ENCODE data around the gene TAS1R2.

TAS1R2 gene

DNA sequence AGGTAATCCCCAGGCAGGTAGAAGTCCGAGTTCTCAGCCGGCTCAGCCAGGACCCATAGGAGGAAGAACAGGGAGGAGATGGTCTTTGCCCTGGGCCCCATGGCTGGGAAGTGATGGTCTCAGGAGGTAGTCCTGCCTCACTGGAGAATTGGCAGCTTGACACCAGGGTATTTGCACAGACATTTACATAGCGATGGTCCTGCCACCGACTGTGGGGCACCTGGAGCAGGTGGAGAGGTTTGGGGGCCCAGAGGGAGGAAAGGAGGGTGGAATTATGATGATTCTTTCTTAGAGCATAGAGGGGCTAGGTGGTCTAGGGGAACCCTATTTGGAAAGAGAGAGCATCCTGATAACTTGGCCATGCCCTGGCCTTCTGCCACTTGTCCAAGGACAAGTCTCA is at the start of gene TAS1R2:
TSS of gene TAS1R2 (minus strand) at position 101 of the 400 bp plus-strand sequence. CDS start at position 101, 0 bp downstream.
- TF ChIP-seq, protein P1, sequence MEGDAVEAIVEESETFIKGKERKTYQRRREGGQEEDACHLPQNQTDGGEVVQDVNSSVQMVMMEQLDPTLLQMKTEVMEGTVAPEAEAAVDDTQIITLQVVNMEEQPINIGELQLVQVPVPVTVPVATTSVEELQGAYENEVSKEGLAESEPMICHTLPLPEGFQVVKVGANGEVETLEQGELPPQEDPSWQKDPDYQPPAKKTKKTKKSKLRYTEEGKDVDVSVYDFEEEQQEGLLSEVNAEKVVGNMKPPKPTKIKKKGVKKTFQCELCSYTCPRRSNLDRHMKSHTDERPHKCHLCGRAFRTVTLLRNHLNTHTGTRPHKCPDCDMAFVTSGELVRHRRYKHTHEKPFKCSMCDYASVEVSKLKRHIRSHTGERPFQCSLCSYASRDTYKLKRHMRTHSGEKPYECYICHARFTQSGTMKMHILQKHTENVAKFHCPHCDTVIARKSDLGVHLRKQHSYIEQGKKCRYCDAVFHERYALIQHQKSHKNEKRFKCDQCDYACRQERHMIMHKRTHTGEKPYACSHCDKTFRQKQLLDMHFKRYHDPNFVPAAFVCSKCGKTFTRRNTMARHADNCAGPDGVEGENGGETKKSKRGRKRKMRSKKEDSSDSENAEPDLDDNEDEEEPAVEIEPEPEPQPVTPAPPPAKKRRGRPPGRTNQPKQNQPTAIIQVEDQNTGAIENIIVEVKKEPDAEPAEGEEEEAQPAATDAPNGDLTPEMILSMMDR (IDR thresholded peaks at IDR 0.05; ENCODE audit: low read depth, low read length, missing control alignments), result no peak
- DNase-seq (ENCODE audit: low read depth), result no peak
- H3K4me3 ChIP-seq (ENCODE audit: low read depth, low read length), result no peak within 1 kb of the TSS

DNA sequence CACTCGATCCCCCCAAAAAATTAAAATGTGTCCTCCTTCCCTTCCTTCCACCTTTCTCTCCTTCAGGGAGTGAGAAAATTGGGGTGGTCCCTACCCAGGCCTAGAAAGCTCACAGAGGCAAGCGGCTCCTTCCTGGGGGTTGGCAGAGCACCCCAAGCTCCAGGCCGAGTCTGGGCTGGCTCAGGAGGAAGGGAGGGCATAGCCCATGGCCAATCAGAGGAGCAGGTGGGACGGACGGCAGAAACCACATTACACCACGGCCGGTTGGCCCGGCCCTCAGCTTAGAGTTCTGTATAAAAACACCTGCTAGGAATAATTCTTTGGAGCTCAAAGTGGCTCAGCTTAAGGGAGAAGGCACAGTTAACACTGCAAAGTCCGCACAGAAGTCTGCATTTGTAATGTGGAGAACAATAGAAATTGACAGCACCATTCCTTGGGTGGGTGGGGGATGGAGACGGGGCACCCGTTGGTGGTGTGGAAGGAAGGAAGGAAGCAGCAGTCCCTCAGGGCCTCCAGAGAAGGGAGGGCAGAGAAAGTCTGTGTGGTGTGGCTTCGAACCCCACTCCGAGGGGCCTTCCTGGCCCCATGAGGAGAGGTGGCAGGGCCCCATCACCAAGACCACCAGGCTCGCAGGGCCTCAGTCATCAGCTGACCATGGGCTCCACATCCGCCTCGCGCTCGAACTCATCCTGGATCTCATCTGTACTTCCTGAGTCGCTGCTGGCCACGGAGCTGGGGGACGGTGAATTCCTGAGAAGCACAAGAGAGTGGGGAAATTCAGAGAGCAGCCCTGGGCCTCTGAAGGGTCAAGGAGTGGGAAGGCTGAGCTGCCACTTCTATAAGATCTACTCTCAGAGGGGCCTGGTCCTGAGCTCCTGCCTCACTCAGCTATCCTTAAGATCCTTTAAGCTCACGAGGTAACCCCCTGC is 48.7 kb upstream of the TAS1R2 start:
- no peak for DNase-seq (ENCODE audit: low read depth)
- TF ChIP-seq, protein P1 (IDR thresholded peaks at IDR 0.05; ENCODE audit: low read depth, low read length, missing control alignments), result no peak
- no peak overlapping the region for H3K4me3 ChIP-seq (ENCODE audit: low read depth, low read length)

GRCh38 chr1:18907021-18907916 is 47.8 kb upstream of the TAS1R2 start:
- TF ChIP-seq, protein P1 (IDR thresholded peaks at IDR 0.05; ENCODE audit: low read depth, low read length, missing control alignments), result peak; percentile 73
- H3K4me3 ChIP-seq (ENCODE audit: low read depth, low read length), result no peak overlapping the region
- DNase-seq (ENCODE audit: low read depth), result no peak

DNA sequence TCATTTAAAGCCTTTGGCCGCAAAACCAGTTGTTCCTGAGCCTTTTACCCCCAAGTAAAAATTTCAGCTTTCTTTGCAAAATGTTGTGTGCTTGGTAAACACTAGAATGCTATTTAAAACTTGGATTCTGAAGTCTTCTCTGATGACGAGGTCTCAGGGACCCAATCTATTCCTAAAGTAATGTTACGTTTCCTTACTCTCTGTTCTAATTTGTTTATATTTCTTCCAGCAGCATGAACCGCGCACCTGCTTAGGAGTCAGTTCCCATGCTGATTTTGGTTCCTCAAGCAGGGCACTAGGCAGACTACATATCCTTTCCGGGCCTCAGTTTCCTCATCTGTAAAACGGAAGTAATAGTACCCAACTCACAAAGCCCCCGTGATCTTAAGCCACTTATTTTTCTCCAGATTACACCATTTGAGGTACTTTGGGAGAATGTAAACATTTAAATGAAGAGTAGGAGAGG is 43.9 kb upstream of the TAS1R2 start:
- TF ChIP-seq, protein P1 (IDR thresholded peaks at IDR 0.05; ENCODE audit: low read depth, low read length, missing control alignments), result no peak
- no peak for DNase-seq (ENCODE audit: low read depth)

DNA sequence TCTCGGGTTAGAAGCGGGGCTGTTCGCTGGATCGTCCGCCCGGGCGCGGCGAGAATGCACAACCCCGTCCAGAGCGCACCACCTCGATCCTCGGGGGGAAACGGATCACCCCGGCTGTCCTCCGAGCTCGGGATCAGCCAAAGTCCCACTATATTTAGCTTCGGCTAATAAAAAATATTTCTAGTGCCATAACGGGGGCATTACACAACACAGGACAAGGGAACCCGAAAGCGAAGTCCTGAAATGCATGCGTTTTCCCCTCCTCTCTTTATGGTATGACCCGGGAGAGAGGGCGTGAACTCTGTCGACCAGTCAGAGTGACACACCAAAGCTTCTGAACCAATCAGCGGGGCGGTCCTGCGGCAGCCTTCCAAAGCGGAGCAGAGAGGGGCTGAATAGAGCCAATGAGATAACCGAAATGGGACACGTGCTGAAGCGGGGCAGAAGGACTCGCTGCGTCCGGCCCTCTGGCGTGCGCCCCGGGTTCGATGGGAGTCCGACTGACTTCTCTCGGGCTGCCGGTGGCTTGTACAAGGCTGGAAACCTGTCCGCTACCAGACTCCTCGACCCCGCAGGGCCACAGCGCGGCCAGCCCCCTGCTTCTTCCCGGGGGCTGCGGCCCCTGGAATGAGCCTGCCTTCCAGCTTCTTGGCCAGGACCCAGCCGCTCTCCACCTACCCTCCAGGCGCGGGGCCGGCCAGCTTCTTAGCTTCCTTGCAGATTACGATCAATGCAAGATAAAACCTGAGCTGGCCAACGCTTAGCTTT is 43.2 kb upstream of the TAS1R2 start, which contains the start of gene ALDH4A1:
TSS of gene ALDH4A1 (minus strand) at position 33 of the 768 bp plus-strand sequence. CDS start at position 1, 32 bp downstream.
- TF ChIP-seq, protein P1 (IDR thresholded peaks at IDR 0.05; ENCODE audit: low read depth, low read length, missing control alignments), result no peak
- peak within 1 kb of the TSS; percentile 83 for H3K4me3 ChIP-seq (ENCODE audit: low read depth, low read length)
- DNase-seq (ENCODE audit: low read depth), result peak; percentile 96

More for the DNA sequence above, 43.9 kb upstream of the TAS1R2 start:
- H3K4me3 ChIP-seq (ENCODE audit: low read depth, low read length), result peak overlapping the region; percentile 83

DNA sequence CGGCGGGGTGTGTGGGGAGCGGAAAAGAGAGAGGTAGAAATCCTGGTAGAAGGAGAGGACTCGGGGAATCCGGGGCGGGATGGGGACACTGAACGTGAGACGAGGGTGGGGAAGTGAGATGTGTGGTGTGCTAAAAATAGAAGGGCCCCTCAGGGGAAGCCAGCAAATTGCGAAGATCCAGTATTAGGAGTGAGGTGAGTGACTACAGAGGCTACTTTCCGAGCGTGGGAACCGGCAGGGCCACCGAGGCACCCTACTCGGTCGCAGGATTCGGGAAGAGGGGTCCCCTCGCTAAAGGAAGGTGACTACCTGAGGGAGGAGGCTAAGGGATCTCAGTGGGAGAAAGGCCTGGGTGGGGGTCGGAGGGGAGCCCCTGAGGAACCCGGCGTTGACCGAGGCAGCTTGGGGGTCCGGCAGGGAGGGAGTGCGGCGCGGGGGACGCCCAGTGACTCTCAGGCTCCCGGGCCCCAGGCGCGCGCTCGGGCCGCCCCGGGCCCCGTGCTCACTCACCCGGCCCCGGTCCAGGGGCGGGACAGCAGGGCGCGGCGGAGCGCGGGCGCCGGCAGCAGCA is 42.6 kb upstream of the TAS1R2 start:
- DNase-seq (ENCODE audit: low read depth), result no peak
- peak overlapping the region; percentile 83 for H3K4me3 ChIP-seq (ENCODE audit: low read depth, low read length)
- TF ChIP-seq, protein P1 (IDR thresholded peaks at IDR 0.05; ENCODE audit: low read depth, low read length, missing control alignments), result no peak

Data from GM12864 (cell line).